Activated naive CD8-positive, alpha-beta T cell treated with anti-CD3 and anti-CD28 coated beads, Interleukin-2, amount 10 ng/mL, durations not matched to agents 7 days and 5 days (primary cell): Measurements from ENCODE around the gene SHISA5. TPM values are rescaled to one million over a fixed set of nuclear protein-coding genes. Genes with fewer than 3 reads are reported as not detected.
A peak's percentile ranks its signal among the peaks of the same experiment; 100 is the strongest.
"Not testable (repeated sequence)": the region's sequence is repeated elsewhere in the genome, so short reads cannot be mapped to it uniquely, and the experiment has no call there.

Experiments
- ATAC-seq: fragments of 150-1000 bp; cut with Tn5 transposase; one replicate; pipeline ENCODE4 v1.10.0; 2021; ENCODE audit warnings: low read depth, moderate library complexity
- POLR2A ChIA-PET: fragments of 350-600 bp; sonication (Branson Sonifier 250); formaldehyde crosslinking; loops from one replicate; lab custom pipeline; 2021; ENCODE audit warnings: antibody characterized with exemption; lab: Charles Lee
- DNase-seq: peaks from one replicate; pipeline ENCODE4 v3.0.0; 2021
- H3K27ac Mint-ChIP-seq: one replicate; pipeline ENCODE4 v1.8.0; 2022; ENCODE audit warnings: mild to moderate bottlenecking, mixed read lengths
- H3K27me3 Mint-ChIP-seq: one replicate; pipeline ENCODE4 v1.8.0; 2022; ENCODE audit warnings: mild to moderate bottlenecking, moderate library complexity, mixed read lengths
- H3K36me3 Mint-ChIP-seq: one replicate; pipeline ENCODE4 v1.8.0; 2021; ENCODE audit warnings: mild to moderate bottlenecking, mixed read lengths
- H3K4me1 Mint-ChIP-seq: one replicate; pipeline ENCODE4 v1.8.0; 2021; ENCODE audit warnings: mixed read lengths
- H3K4me3 Mint-ChIP-seq: one replicate; pipeline ENCODE4 v1.8.0; 2022; ENCODE audit warnings: mild to moderate bottlenecking, moderate library complexity, mixed read lengths
- H3K9me3 Mint-ChIP-seq: one replicate; pipeline ENCODE4 v1.8.0; 2021; ENCODE audit warnings: mixed read lengths
- total RNA-seq, 2 experiments: library from RNA; stranded (reverse); gene quantifications; one replicate each; pipeline ENCODE4 v1.2.3, GENCODE V29; 2021

The SHISA5 gene
- total RNA-seq, 2 experiments from 2014 or later, result 215 to 224 TPM

- no peak overlapping the region for H3K27ac Mint-ChIP-seq
- no peaks in the 10 kb centered on the region for H3K9me3 Mint-ChIP-seq
- H3K4me3 Mint-ChIP-seq, result no peak overlapping the region
These were observed 31.6 kb upstream of the SHISA5 start for GRCh38 chr3:48535578-48535977.

DNA sequence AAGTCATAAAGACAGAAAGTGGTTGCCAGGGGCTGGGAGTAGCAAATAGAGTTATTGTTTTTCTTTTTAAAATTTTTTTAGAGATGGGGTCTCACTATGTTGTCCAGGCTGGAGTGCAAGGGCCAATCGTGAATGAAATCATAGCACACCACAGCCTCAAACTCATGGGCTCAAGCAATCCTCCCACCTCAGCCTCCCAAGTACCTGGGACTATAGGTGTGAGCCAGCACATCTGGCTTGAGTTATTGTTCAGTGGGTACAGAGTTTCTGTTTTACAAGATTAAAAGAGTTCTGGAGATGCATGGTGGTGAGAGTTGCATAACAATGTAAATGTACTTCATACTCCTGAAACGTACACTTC is 29.0 kb upstream of the SHISA5 start:
- no peaks in the 10 kb centered on the region for H3K9me3 Mint-ChIP-seq
- H3K36me3 Mint-ChIP-seq, result peaks cover 57% of the 10 kb centered on the region
- ATAC-seq (no peak), DNase-seq (no peak)
- no peaks in the 10 kb centered on the region for H3K27me3 Mint-ChIP-seq
- H3K4me1 Mint-ChIP-seq, result peaks cover 9% of the 10 kb centered on the region
- H3K4me3 Mint-ChIP-seq, result no peak overlapping the region
- H3K27ac Mint-ChIP-seq, result no peak overlapping the region
- POLR2A ChIA-PET, result no interaction called here

More at GRCh38 chr3:48535578-48535977, 31.6 kb upstream of the SHISA5 start:
- DNase-seq, result no peak
- POLR2A ChIA-PET, result no interaction called here
- Mint-ChIP-seq H3K4me1 (peaks cover 12% of the 10 kb centered on the region), H3K36me3 (peaks cover 47% of the 10 kb centered on the region), H3K27me3 (no peaks in the 10 kb centered on the region)
- ATAC-seq, result no peak

GRCh38 chr3:48532271-48532976 is 28.4 kb upstream of the SHISA5 start:
- Mint-ChIP-seq H3K4me1 (peaks cover 9% of the 10 kb centered on the region), H3K9me3 (no peaks in the 10 kb centered on the region), H3K4me3 (no peak overlapping the region), H3K36me3 (peaks cover 59% of the 10 kb centered on the region), H3K27me3 (no peaks in the 10 kb centered on the region), H3K27ac (no peak overlapping the region)
- ATAC-seq (no peak), DNase-seq (no peak)
- POLR2A ChIA-PET, result no interaction called here

DNA sequence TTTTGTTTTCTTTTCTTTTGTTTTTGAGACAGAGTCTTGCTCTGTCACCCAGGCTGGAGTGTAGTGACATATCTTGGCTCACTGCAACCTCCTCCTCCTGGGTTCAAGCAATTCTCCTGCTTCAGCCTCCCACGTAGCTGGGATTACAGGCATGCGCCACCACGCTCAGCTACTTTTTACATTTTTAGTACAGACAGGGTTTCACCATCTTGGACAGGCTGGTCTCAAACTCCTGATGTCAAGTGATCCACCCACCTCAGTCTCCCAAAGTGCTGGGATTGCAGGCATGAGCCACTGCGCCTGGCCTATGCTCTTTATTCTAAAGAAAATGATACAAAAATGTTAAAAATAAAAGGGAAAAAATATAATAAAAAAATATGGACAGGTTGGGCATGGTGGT is 26.7 kb upstream of the SHISA5 start:
- DNase-seq, H3K4me3 Mint-ChIP-seq, POLR2A ChIA-PET, H3K27ac Mint-ChIP-seq, H3K4me1 Mint-ChIP-seq, H3K27me3 Mint-ChIP-seq, H3K9me3 Mint-ChIP-seq, ATAC-seq: not testable (repeated sequence)
- H3K36me3 Mint-ChIP-seq, result peaks cover 65% of the 10 kb centered on the region

GRCh38 chr3:48528754-48529153 is 24.8 kb upstream of the SHISA5 start:
- ATAC-seq, result no peak
- DNase-seq, result no peak
- H3K4me3 Mint-ChIP-seq, result no peak overlapping the region
- no peak overlapping the region for H3K27ac Mint-ChIP-seq
- POLR2A ChIA-PET, result interaction anchor here (0.6 kb wide), 1 partner anchor 21 kb away, joined by 3 read pairs; no protein-coding TSS in a partner anchor
- H3K9me3 Mint-ChIP-seq, result no peaks in the 10 kb centered on the region
- peaks cover 2% of the 10 kb centered on the region for H3K4me1 Mint-ChIP-seq
- peaks cover 53% of the 10 kb centered on the region for H3K36me3 Mint-ChIP-seq
- H3K27me3 Mint-ChIP-seq, result no peaks in the 10 kb centered on the region

DNA sequence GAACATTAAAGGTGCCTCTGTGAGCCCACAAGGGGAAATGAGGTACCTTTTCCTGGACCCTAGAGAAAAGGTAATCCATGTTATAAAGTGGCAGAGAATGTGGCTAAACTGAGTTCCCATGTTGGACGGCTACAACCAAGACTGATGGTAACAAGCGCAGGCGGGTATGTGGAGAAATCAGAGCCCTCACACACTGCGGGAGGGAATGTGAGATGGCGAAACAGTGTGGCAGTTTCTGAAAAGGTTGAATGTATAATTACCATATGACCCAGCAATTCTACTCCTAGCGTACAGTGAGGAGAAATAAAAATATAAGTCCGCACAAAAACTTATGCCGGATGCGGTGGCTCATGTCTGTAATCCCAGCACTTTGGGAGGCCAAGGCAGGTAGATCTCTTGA is 24.1 kb upstream of the SHISA5 start:
- Mint-ChIP-seq H3K36me3 (peaks cover 53% of the 10 kb centered on the region), H3K27ac (no peak overlapping the region), H3K4me3 (no peak overlapping the region), H3K4me1 (peaks cover under 1% of the 10 kb centered on the region), H3K9me3 (no peaks in the 10 kb centered on the region), H3K27me3 (no peaks in the 10 kb centered on the region)
- POLR2A ChIA-PET, result no interaction called here
- no peak for ATAC-seq
- no peak for DNase-seq

- POLR2A ChIA-PET, result no interaction called here
- Mint-ChIP-seq H3K27me3 (no peaks in the 10 kb centered on the region), H3K4me3 (no peak overlapping the region), H3K4me1 (peaks cover 4% of the 10 kb centered on the region), H3K27ac (peak overlapping the region; percentile 21), H3K36me3 (peaks cover 44% of the 10 kb centered on the region), H3K9me3 (no peaks in the 10 kb centered on the region)
- DNase-seq, result no peak
- no peak for ATAC-seq
These were observed 21.0 kb upstream of the SHISA5 start for GRCh38 chr3:48524970-48525369.

- H3K4me1 Mint-ChIP-seq, result peaks cover 28% of the 10 kb centered on the region
- POLR2A ChIA-PET, result no interaction called here
These were observed 17.7 kb upstream of the SHISA5 start for GRCh38 chr3:48521635-48522034.

GRCh38 chr3:48519277-48519643 is 15.3 kb upstream of the SHISA5 start:
- POLR2A ChIA-PET, result interaction anchor here (1.9 kb wide), 1 partner anchor 47 kb away, joined by 4 read pairs; no protein-coding TSS in a partner anchor
- no peak for DNase-seq
- H3K27ac Mint-ChIP-seq, result peak overlapping the region; percentile 70
- H3K4me1 Mint-ChIP-seq, result peaks cover 48% of the 10 kb centered on the region
- ATAC-seq, result no peak
- H3K4me3 Mint-ChIP-seq, result peak overlapping the region; percentile 52
- H3K36me3 Mint-ChIP-seq, result peaks cover 11% of the 10 kb centered on the region
- H3K9me3 Mint-ChIP-seq, result no peaks in the 10 kb centered on the region
- no peaks in the 10 kb centered on the region for H3K27me3 Mint-ChIP-seq

More at GRCh38 chr3:48521635-48522034, 17.7 kb upstream of the SHISA5 start:
- H3K9me3 Mint-ChIP-seq, result no peaks in the 10 kb centered on the region
- ATAC-seq, result no peak
- no peak overlapping the region for H3K4me3 Mint-ChIP-seq
- peaks cover 23% of the 10 kb centered on the region for H3K36me3 Mint-ChIP-seq
- H3K27ac Mint-ChIP-seq, result no peak overlapping the region
- H3K27me3 Mint-ChIP-seq, result no peaks in the 10 kb centered on the region
- no peak for DNase-seq

DNA sequence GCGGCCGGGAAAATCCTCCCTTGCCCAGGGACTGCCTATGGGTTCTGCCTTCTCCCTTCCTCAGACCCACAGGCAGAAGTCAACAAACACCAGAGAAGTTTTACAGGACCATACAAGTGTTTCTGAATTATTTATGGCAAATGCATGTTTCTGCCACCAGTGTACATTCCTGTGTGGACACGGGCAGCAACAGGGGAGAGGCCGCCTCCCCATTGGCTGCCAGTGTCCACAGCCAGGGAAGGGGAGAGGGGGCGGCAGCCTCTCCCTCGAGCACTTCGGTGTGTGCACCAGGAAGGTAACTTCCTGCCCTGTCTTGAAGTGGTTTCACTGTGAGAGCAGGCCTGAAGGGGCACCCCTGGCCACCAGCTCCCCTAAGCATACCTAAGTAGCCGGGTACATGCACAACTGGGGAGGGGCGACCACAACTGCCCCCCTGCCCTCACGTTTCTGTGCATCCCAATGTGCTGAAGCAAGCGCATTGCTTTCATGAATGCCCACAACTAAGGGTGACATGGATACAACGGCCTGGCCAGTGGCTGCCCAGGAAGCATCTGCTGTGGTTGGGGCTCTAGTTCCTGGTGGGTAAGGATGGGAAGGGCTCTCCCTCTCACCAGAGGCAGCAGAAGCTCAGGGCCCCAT is 14.8 kb upstream of the SHISA5 start:
- no peak for DNase-seq

GRCh38 chr3:48518069-48518468 is 14.1 kb upstream of the SHISA5 start:
- ATAC-seq (no peak), DNase-seq (no peak)
- H3K9me3 Mint-ChIP-seq, result no peaks in the 10 kb centered on the region
- no peak overlapping the region for H3K4me3 Mint-ChIP-seq
- H3K27ac Mint-ChIP-seq, result no peak overlapping the region
- H3K36me3 Mint-ChIP-seq, result peaks cover 9% of the 10 kb centered on the region
- H3K27me3 Mint-ChIP-seq, result no peaks in the 10 kb centered on the region
- peaks cover 54% of the 10 kb centered on the region for H3K4me1 Mint-ChIP-seq
- POLR2A ChIA-PET, result interaction anchor here (1.9 kb wide), 1 partner anchor 46 kb away, joined by 4 read pairs; no protein-coding TSS in a partner anchor

More for the DNA sequence above, 14.8 kb upstream of the SHISA5 start:
- POLR2A ChIA-PET, result interaction anchor here (1.9 kb wide), 1 partner anchor 47 kb away, joined by 4 read pairs; no protein-coding TSS in a partner anchor
- H3K4me3 Mint-ChIP-seq, result peak overlapping the region; percentile 52
- no peaks in the 10 kb centered on the region for H3K9me3 Mint-ChIP-seq
- peak; percentile 46 for ATAC-seq
- H3K27me3 Mint-ChIP-seq, result no peaks in the 10 kb centered on the region
- peaks cover 11% of the 10 kb centered on the region for H3K36me3 Mint-ChIP-seq
- H3K4me1 Mint-ChIP-seq, result peaks cover 53% of the 10 kb centered on the region
- peak overlapping the region; percentile 70 for H3K27ac Mint-ChIP-seq

DNA sequence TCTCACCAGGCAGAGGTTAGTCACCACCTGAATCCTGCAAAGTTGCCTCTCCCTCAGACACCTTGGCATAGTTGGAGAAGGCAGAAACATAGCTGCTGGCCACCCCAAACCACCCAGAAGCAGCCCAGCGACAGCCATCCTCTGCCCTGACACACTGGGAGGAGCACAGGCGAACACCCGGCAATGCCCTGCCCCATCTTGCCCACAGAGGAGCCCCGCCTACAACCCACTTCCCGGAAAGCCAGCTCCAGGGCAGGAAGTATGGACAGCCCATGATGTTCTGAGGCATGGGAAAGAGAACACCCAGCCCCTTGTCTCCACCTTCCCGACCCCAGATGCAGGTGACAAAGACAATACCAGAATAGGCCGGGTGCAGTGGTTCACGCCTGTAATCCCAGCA is 12.6 kb upstream of the SHISA5 start:
- H3K27me3 Mint-ChIP-seq, result peaks cover 2% of the 10 kb centered on the region
- H3K27ac Mint-ChIP-seq, result peak overlapping the region; percentile 33
- peaks cover 3% of the 10 kb centered on the region for H3K36me3 Mint-ChIP-seq
- peak overlapping the region; percentile 53 for H3K4me3 Mint-ChIP-seq
- peak; percentile 24 for ATAC-seq
- POLR2A ChIA-PET, result no interaction called here
- H3K9me3 Mint-ChIP-seq, result no peaks in the 10 kb centered on the region
- peaks cover 54% of the 10 kb centered on the region for H3K4me1 Mint-ChIP-seq
- peak; percentile 47 for DNase-seq

DNA sequence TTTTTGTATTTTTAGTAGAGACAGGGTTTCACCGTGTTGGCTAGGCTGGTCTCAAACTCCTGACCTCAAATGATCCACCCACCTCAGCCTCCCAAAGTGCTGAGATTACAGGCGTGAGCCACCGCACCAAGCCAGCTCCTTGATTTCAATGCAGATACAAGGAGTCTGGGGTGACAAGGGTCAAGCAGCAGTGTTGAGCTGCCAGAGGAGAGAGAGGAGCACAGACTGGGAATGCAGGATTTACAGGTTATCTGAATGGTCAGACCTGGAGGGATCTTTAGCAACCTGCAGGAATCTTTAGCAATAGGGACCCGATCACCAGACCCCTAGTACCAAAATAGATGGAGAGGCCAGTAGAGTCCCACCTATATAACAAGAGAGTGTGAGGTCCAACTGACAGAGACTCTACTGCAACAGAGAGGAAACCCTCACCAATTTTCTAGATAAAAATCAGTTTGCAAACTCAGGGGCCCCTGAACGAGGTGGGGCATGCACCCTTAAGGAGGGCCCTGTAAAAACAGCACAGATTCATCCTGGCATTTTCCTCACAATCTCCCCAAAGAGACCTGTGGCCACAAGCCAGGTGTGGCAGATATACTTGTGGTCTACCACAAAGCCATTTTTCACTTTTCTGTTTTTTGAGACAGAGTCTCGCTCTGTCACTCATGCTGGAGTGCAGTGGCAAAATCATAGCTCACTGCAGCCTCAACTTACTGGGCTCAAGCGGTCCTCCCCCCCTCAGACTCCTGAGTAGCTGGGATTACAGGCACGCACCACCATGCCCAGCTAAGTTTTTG is 10.7 kb upstream of the SHISA5 start:
- peaks cover 3% of the 10 kb centered on the region for H3K27me3 Mint-ChIP-seq
- H3K36me3 Mint-ChIP-seq, result peaks cover 5% of the 10 kb centered on the region
- peaks cover 50% of the 10 kb centered on the region for H3K4me1 Mint-ChIP-seq
- peak; percentile 74 for ATAC-seq
- DNase-seq, result peak; percentile 43
- H3K27ac Mint-ChIP-seq, result peak overlapping the region; percentile 25
- POLR2A ChIA-PET, result interaction anchor here (0.9 to 1.5 kb wide), 5 partner anchors 27 to 79 kb away, joined by 3 to 5 read pairs (median 4); partner anchors contain the start of gene ATRIP
- no peaks in the 10 kb centered on the region for H3K9me3 Mint-ChIP-seq
- H3K4me3 Mint-ChIP-seq, result peak overlapping the region; percentile 53
